Activated CD4-positive, alpha-beta T cell treated with anti-CD3 and anti-CD28 coated beads, Interleukin-2, amount 50 U/mL, for 4 hours (primary cell): Measurements from ENCODE around the gene RNASE13.
"Not testable (repeated sequence)": the region's sequence is repeated elsewhere in the genome, so short reads cannot be mapped to it uniquely, and the experiment has no call there.

Experiments
- DNase-seq, 2 experiments: peaks; one replicate each; pipeline ENCODE4 v3.0.0-alpha.2; 2020

Gene RNASE13

GRCh38 chr14:21019366-21019765, 15.2 kb downstream of the RNASE13 start:
- no peak for DNase-seq

DNA sequence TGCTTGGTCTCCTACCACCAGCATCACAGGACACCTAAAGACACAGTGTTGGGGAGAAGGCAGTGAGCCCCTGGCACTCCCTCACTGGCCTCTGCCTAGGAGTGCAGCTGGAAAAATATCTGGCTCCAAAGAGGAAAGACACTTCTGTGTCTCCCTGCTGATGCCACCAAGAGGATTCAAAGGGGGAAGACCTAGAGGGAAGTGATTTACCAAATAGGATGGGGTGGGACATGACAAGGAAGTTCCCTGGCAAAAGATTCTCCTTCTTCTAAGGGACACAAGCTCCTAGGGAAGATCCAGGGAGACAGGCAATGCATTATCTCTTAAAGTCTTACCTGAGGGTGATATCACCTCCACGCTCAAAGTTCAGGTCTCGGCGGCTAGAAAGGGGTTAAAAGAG, 15.8 kb downstream of the RNASE13 start:
- no peak for DNase-seq

DNA sequence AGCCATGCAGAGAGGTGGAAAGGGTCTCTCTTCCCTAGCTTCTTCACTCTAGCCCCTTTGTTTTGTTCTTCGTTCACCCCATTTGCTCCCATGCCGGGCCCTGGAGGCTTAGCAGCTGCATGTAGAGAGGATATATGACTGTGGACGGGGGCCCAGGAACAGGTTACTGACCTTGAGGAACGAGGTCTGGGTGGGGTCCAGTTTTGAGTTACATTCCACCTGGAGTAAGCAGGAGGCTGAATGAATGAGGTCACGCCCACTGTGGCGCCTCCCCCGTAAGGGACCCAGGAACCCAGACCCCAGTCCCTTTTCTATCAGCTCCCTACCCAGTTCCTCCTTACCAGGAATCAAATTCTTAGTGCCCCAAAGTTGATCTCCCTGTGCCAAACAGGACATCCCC, 16.3 kb downstream of the RNASE13 start:
- no peak for DNase-seq

DNA sequence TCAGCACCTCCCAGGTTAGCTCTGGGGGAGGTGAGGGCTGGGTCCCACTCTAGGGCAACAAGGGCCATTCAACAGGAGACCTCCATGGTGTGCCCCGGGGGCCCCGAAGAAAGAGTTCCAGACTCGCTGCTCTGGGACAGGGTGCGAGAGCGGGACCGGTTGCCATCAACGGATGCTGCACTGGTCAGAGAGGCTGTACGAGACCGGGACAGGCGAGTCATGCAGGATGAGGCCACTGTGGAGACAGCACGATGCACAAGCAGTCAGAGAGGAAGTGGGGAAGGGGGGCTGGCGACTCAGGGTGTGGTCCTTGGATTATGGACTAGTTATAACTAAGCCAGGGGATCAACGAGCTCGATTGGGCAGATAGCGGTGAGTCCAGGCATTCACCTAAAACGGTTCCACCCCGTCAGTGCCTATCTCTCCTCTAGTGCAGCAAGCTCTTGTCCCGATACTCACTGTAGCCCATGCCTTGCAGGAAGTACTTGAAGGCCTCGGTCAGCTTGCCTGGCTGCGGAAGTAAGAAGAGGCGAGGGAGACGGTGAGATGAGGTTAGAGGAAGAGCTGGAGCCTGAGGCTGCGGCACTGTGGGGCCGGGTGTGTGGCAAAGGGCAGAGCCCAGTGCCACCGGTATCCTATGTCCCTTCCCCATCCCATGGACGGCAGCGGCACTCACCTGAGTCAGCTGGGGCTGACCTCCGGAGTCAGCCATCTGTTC, 16.9 kb downstream of the RNASE13 start:
- DNase-seq: no peak

- DNase-seq: no peak
Observed at GRCh38 chr14:21016413-21017190, 18.0 kb downstream of the RNASE13 start.

DNA sequence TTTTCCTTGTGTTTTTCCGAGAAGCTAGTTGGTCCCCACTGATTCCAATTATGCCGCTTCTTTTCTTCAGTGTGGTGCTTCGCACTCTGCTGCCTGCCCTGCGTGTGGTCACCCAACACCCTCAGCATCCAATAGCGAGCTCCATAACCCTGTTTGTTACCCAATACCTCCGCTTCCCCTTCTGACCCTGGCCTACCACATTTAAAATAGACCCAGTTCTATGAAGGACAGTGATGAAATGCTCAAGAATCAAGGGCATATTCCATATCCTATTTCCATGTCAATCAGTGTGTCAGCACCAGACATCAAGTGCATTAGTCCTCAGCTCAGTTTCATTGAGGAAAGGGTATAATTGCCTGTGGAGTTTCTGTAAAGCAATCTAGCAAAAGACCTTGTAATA, 19.3 kb downstream of the RNASE13 start:
- no peak for DNase-seq

DNA sequence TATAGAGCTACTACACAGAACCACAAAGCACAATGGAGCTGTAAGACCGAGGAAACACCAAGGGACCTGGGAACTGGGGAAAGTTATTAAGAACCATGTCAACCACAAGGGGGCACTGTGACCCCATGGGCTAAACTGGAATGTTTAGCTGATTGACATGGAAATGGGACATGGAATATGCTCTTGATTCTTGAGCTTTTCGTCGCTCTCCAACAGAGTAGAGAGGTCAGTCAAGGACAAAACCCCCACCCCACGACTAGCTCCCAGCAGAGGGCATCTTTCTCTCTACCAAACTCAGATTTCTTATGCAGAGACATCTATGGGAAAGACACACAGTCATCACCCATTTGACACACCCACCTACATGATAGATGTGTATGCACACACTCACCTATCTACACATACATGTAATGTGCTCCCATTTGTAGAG, 19.8 kb downstream of the RNASE13 start:
- peak; percentile 81 to 83 for DNase-seq

DNA sequence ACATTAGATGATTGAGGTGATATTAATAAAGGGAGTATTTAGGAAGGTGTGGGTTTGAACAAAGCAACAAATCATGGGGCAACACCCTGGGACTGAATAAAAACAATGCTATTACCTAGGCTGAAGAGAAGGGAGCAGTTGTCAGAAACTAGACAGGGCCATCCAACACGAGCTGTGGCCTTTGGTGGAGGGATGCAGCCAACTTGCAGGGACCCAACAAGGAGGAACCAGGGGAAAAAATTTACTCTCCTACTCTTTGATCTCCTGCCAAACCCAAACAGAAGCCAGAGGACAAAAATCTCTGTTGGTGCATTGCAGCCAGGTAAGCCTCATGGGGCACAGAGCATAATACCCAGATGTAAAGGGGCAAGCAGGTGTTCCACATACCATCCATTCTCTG, 23.5 kb downstream of the RNASE13 start:
- no peak for DNase-seq

- DNase-seq: not testable (repeated sequence)
Observed at GRCh38 chr14:21009721-21010120, 24.9 kb downstream of the RNASE13 start.

- no peak for DNase-seq
Observed at GRCh38 chr14:21003788-21004346, 30.7 kb downstream of the RNASE13 start.

DNA sequence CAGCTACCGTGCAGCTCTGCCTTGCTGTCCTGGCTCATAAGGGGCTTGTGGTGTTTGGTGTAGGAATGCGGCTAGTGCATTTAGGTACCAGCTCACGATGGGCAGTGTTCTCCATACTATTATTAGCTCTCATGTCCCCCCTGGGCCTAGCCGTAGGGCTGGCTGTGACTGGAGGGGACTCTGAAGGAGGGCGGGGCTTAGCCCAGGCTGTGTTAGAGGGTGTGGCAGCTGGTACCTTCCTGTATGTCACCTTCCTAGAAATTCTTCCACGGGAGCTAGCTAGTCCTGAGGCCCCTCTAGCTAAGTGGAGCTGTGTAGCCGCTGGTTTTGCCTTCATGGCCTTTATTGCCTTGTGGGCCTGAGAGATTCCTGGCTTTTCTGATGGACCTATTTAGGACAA, 33.4 kb downstream of the RNASE13 start:
- DNase-seq: no peak

DNA sequence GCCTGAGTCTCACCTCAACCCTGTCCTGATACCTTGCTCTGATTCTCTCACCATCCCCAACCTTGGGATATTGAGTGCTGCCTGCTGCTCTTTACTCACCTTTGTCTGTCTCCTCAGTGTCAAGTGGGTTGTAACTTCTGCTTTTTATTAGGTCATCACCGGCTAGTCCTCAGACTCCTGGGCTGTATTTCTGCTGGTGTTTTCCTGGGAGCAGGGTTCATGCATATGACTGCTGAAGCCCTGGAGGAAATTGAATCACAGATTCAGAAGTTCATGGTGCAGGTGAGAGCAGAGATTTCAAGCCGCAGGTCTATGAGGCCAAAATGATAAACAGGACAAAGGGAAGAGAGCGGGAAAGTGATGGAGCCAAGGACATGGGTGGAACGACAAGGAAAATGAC, 35.0 kb downstream of the RNASE13 start:
- DNase-seq: no peak

DNA sequence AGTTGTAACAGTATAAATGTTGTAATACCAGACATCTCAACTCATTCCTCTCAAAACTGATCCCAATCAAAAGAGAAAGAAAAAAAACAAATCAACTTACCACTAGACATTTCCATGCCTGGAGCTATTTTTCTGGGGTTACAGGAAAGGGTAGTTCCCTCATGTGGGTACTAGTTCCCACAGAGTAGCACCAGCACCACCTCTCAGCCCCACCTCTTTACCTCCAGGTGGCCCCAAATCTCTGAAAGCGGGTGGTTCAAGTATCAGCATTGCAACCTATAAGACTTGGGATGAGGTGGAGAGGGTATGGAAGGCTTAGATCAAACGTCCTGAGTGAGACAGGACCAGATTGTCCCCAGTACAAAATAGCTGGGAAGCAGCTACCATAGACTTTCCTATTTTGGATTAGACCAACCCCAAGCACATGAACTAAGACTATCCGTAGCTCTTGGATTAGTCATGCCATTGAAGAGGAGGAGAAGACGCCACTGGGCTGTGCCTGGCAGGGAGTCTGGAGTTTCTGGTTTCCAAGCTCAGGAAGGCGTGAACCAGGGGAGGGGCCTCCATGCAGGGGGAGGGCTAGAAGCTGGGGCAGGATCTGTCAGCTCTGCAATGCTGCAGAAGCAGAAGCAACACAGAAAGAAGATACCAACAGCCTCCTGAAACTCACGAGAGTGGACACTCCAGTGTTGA, 35.8 kb downstream of the RNASE13 start, which contains the start of gene SLC39A2:
SLC39A2 (plus strand) TSS at position 620 of the 693 bp plus-strand sequence. CDS start 154 bp downstream, outside the sequence.
- no peak for DNase-seq

DNA sequence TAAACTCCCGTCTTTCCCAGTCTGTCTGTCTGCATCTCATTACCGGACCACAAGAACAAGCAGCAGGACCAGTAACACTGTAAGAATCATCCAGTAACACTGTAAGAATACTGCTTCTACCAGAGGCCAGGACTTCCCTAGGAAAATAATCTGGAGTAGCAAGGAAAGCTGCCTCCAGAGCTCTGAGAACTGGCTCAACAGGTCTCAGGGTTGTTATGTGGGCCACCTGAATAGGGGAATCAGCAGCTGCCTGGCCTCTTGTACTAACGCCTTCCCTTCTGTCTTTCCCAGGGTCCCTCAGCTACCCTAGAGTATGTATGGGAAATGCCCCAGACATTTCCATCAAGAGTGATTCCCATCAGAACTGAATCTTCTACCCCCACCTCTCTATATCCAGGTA, 36.5 kb downstream of the RNASE13 start:
- DNase-seq: no peak

DNA sequence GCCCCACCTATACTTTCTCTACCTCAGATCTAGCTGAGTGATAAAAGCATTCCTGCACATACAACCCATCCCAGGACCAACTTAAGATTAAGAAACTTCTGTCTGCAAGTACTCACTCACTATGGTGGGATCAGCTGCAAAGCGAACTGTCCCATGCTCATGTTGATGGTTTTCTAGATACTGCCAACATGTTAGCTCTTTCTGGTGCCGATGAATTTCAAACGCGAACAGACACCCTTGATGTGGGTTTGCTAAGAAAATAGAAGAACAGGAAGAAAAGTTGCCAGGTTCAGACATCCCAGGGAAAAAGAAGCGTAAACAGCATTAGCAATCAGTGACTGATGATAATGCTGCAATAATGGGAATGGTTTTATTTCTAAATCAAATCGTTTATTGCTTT, 37.0 kb downstream of the RNASE13 start:
- DNase-seq: no peak

DNA sequence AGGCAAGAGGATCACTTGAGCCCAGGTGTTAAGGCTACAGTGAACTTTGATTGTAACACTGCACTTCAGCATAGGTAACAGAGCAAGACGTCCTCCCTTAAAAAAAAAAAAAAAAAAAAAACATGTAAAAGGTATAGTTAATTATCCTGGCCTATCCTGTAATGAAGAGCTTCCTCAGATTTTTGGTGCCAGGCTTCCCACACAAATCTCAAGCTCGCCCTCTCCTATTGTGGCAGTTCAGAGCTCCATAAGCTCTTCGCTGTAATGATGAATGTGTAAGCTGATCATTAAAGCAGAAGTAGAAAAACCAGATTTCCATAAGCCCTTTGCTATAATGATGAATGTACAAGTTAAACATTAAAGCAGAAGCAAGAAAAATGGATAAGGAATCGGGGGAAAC, 37.5 kb downstream of the RNASE13 start:
- no peak for DNase-seq

- no peak for DNase-seq
Observed at GRCh38 chr14:20996521-20996920, 38.1 kb downstream of the RNASE13 start.

DNA sequence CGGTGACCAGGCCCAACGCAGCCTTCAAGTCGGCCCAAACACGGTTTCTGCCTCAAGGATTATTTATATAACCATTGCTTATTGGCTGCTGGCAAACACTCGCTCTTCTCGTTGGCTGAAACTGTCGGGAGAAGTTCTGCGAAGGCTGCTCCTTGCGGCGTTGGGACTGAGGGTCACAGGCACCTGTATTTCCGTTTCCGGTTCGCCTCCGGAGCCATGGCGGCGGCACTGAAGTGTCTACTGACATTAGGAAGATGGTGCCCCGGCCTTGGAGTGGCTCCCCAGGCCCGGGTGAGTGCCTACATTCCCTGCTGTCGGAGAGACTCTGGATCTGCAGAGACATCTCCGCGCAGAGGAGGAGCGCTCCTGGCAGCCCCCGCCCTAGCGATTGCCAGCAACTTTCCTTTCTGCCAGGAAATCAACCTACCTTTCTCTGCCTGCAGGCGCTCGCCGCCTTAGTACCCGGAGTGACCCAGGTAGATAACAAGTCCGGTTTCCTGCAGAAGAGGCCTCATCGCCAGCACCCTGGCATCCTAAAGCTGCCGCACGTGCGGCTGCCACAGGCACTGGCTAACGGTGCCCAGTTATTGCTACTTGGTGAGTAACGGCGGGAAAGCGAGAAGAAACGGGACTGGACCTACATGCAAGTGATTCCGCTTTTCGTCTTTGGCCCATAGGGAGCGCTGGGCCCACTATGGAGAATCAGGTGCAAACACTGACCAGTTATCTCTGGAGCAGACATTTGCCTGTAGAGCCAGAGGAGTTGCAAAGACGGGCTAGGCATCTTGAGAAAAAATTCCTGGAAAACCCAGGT, 44.6 kb downstream of the RNASE13 start, which contains the start of gene METTL17:
METTL17 (plus strand) TSS at position 194 of the 814 bp plus-strand sequence; CDS start at position 217, 23 bp downstream.
- peak; percentile 73 to 76 for DNase-seq

DNA sequence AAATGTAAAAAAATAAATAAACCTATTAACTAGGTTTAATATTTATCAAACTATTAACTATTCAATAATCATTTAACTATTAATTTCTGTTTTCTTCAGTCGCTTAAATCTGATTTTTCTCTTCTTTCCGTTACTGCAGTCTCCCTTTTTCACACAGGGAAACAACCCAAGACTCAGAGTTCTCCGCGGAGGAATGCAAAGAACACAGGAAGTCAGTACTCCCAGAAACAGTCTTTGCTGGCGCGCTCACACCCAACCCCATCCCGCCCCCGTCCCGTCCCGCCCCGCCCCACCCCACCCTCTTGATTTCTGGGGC, 45.2 kb downstream of the RNASE13 start:
- no peak for DNase-seq

GRCh38 chr14:20988717-20989470, 45.7 kb downstream of the RNASE13 start:
- DNase-seq: no peak

- no peak for DNase-seq
Observed at GRCh38 chr14:20986811-20987210, 47.8 kb downstream of the RNASE13 start.

- DNase-seq: not testable (repeated sequence)
Observed at GRCh38 chr14:20985650-20986049, 49.0 kb downstream of the RNASE13 start.
